NCI-H146 (cell line): Measurements from ENCODE around the gene FES.
"Not testable (repeated sequence)": the region's sequence is repeated elsewhere in the genome, so short reads cannot be mapped to it uniquely, and the experiment has no call there.

Experiments used
- DNase-seq: peaks from one replicate; lab custom pipeline; 2025; lab: John Stamatoyannopoulos, UW

The FES gene

DNA sequence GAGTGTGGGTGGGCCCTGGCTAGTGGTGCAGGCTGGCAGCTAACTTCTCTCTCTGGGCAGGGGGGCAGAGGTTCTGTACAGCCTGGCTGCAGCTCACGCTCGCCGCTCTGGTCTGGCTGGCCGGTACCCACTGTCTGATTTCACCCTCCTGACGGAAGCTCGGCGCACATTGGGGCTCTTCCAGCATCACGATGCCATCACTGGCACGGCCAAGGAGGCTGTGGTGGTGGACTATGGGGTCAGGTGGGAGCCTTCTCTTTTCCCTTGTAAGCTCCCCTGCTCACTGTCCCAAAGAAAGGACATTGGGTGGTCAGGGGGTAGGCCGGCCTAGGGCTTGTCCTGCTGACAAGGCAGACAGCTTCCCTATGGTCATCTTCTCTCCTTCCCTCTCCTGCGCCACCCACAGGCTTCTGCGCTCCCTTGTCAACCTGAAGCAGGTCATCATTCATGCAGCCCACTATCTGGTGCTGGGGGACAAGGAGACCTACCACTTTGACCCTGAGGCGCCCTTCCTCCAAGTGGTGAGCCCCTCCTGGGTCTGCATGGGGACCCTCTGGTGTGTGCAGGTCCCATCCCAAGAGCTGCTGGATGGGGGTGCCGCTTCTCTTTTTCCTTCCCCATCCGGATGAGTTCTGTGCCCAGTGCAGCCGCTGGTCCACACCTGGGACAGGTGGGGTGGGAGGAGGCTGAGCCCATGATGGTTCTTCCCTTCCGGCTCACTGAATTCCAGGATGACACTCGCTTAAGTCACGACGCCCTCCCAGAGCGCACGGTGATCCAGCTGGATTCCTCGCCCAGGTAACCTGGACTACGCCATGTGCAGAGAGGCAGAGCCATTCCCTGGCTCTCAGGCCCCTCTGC is 26.4 kb downstream of the FES start:
- no peak for DNase-seq

DNA sequence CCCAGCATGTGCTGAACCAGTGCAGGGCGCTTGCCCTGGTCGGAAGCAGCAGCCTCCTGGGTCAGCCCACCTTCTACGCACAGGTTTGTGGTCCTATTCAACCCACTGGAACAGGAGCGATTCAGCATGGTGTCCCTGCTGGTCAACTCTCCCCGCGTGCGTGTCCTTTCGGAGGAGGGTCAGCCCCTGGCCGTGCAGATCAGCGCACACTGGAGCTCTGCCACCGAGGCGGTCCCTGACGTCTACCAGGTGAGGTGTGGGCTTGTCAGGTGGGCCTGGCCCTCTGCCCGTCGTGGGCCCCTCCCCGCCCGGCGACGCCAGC is 27.0 kb downstream of the FES start:
- DNase-seq, result no peak

GRCh38 chr15:90911906-90912769 is 27.8 kb downstream of the FES start:
- no peak for DNase-seq

- no peak for DNase-seq
Observed at GRCh38 chr15:90912770-90913075, 28.4 kb downstream of the FES start.

GRCh38 chr15:90913398-90913944 is 29.2 kb downstream of the FES start:
- no peak for DNase-seq

DNA sequence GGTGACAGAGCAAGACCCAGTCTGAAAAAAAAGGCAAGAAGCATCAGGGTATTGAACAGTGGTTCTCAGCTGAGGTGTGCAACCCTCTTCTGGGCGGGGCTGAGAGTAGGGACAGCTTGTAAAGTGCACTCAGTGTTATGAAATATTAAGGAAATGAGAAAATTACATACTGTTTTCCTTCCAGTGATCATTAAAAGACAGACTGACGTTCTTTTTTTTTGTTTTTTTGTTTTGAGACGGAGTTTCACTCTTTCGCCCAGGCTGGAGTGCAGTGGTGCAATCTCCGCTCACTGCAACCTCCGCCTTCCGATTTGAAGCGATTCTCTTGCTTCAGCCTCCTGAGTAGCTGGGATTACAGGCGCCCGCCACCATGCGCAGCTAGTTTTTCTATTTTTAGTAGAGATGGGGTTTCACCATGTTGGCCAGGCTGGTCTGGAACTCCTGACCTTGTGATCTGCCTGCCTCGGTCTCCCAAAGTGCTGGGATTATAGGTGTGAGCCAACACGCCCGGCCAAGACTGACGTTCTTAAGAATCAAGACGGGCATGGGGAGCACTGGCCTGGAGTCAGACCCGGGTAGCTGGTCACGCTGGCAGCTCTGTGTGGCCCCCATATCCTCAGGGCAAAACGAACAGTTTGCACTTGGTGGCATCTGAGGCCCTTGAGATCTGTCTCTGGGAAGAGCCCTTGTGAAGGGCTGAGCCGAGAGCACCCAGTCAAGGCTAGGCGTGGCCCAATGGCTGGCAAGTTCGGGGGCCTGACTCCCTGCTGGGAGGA is 30.2 kb downstream of the FES start:
- no peak for DNase-seq

GRCh38 chr15:90915216-90915807 is 31.0 kb downstream of the FES start:
- DNase-seq, result no peak

- DNase-seq, result no peak
Observed at GRCh38 chr15:90915808-90916440, 31.6 kb downstream of the FES start.

GRCh38 chr15:90916461-90916860 is 32.2 kb downstream of the FES start:
- no peak for DNase-seq

GRCh38 chr15:90917569-90917968 is 33.3 kb downstream of the FES start:
- no peak for DNase-seq

GRCh38 chr15:90918034-90918788 is 33.9 kb downstream of the FES start:
- DNase-seq, result no peak

DNA sequence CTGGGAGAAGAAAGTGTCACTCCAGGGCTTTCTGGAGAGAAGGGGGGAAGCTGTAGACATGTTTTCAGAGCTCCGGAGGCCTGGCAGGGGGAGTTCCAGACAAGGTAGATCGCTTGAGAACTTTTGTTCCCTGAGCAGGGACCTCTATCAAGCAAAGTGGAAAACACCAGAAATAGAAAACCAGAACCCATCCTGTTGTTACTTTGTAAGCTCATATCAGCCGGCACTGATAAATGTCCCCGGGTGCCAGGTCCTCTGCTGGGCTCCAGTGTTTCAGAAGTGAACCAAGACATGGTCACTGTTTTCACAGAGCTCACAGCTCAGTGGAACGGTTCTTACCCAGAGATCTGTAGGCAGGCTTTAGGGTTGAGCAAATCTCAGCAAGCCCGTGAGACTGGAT is 34.5 kb downstream of the FES start:
- DNase-seq, result no peak

- DNase-seq, result no peak
Observed at GRCh38 chr15:90921887-90922286, 37.6 kb downstream of the FES start.

GRCh38 chr15:90922712-90923322 is 38.5 kb downstream of the FES start:
- DNase-seq, result not testable (repeated sequence)

DNA sequence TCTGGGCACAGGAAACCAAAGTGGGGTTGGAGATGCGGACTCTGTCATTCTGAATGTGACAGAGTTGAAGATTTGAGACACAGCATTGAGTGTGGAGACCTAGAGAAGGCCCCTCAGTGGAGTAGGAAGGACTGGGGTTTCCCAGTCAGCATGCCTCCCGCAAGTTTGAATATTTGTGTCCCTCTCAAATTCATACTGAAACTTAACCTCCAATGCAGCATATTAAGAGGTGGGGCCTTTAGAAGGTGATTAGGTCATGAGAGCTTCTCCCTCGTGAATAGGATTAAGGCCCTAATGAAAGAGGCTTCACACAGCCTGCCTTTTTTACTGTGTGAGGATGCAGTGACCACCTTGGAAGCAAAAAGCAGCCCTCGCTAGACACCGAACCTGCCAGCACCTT is 40.1 kb downstream of the FES start:
- DNase-seq, result no peak

GRCh38 chr15:90926766-90927165 is 42.5 kb downstream of the FES start:
- not testable (repeated sequence) for DNase-seq

GRCh38 chr15:90928106-90928505 is 43.8 kb downstream of the FES start:
- not testable (repeated sequence) for DNase-seq

DNA sequence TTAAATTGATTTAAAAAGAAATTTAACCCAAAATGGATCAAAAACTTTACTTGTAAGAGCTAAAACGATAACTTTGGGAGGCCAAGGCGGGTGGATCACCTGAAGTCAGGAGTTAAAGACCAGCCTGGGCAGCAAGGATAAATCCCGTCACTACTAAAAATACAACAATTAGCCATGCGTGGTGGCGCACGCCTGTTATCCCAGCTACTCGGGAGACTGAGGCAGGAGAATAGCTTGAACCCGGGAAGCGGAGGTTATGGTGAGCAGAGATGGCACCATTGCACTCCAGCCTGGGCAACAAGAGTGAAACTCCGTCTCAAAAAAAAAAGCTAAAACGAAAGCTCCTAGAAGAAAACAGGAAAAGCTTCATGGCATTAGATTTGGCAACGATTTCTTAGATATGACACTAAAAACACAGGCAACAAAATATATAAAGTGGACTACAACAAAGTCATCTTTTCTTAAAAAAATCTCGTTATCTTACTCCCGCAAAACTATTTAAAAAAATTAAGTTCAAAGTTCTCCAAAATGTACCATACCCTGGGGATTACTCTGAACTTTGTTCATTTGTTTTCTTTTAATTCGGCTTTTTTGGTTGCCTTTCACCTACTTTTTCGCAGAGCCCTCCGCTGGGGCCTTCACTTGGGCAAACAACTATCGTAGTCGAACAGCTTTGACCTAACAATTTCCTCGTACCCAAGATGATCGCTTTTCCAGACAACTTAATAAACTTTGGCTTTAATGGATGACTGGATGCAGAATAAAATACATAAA is 45.1 kb downstream of the FES start:
- no peak for DNase-seq

DNA sequence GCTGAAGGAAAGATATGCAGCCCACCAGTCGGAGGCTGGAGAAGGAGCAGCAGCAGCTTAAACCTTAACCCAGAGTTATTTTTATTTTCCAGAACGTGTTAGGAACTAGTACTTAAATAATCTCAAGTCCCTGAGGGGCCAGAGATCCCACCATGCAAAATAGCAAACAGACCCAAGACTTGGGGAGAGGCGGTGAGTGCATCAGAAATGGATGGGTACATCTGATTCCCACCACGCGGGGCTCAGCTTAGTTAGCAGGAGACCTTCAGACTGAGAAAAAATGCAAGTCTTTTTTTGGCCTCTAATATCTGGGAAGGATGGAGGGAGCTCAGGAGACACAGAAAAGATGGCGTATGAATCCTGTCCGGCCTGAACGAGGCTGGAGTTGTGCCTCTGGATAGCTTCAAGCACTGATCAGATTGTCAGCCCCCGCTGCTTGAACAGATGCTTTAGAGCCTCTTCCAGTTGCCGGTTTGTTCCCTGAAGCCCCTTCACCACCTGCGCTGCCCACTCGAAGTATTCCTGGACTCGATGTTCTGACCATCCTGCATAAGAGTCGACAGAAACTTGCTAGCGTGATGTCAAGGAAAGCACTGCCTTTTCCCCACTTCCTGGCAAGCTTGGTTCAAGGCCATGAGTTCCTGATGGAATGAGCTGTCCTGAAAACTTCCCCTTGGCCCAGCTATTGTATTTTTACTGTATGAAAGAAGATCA is 46.7 kb downstream of the FES start:
- DNase-seq, result no peak
